DOHH2 (cell line): ENCODE data around the gene ITGAE.

Source experiments
- H3F3A ChIP-seq: fragments of 200-600 bp; sonication (generic), shearing (Covaris generic); 2 replicates; pipeline ENCODE4 v1.6.0; 2016; ENCODE audit warnings: antibody characterized with exemption, mild to moderate bottlenecking; ENCODE audit not compliant: control insufficient read depth, insufficient read depth
- H3K27ac ChIP-seq: fragments of 200-600 bp; sonication (generic); 2 replicates; pipeline ENCODE4 v1.5.1; 2014; ENCODE audit warnings: low read depth, mild to moderate bottlenecking, low read length, moderate library complexity
- H3K27me3 ChIP-seq: fragments of 200-600 bp; sonication (generic); 2 replicates; pipeline ENCODE4 v1.6.1; 2014; ENCODE audit warnings: mild to moderate bottlenecking, low read length, mixed read lengths; ENCODE audit not compliant: control insufficient read depth
- H3K36me3 ChIP-seq: fragments of 200-600 bp; sonication (generic); 2 replicates; pipeline ENCODE4 v1.6.1; 2014; ENCODE audit warnings: mild to moderate bottlenecking, low read length, moderate library complexity, mixed read lengths; ENCODE audit not compliant: control insufficient read depth
- H3K4me1 ChIP-seq: fragments of 200-600 bp; sonication (generic); 2 replicates; pipeline ENCODE4 v1.6.1; 2014; ENCODE audit warnings: mild to moderate bottlenecking, low read length, mixed read lengths; ENCODE audit not compliant: control insufficient read depth
- H3K4me2 ChIP-seq: fragments of 200-600 bp; sonication (generic); 2 replicates; pipeline ENCODE4 v1.6.0; 2014; ENCODE audit warnings: mild to moderate bottlenecking, low read length, moderate library complexity
- H3K4me3 ChIP-seq: fragments of 200-600 bp; sonication (generic); 2 replicates; pipeline ENCODE4 v1.5.1; 2014; ENCODE audit warnings: mild to moderate bottlenecking, low read length, mixed read lengths
- H3K79me2 ChIP-seq: fragments of 200-600 bp; sonication (generic); 2 replicates; pipeline ENCODE4 v1.6.1; 2014; ENCODE audit warnings: mild to moderate bottlenecking, low read length, mixed read lengths; ENCODE audit not compliant: control insufficient read depth
- H3K9me2 ChIP-seq: fragments of 200-600 bp; sonication (generic); replicated peaks from 2 replicates; pipeline ENCODE4 v1.6.1; 2014; ENCODE audit warnings: mild to moderate bottlenecking, low read length, mixed read lengths; ENCODE audit not compliant: control insufficient read depth
- H3K9me3 ChIP-seq: fragments of 200-600 bp; sonication (generic); 2 replicates; pipeline ENCODE4 v1.6.1; 2014; ENCODE audit warnings: antibody characterized with exemption, low read length, mixed read lengths; ENCODE audit not compliant: control insufficient read depth, insufficient read depth
- H4K20me1 ChIP-seq: fragments of 200-600 bp; sonication (generic); 2 replicates; pipeline ENCODE4 v1.6.0; 2014; ENCODE audit warnings: low read depth, mild to moderate bottlenecking, antibody characterized with exemption, low read length, moderate library complexity; ENCODE audit not compliant: control insufficient read depth, insufficient read depth
- EZH2phosphoT487 ChIP-seq: fragments of 200-600 bp; sonication (generic); IDR thresholded peaks from 2 replicates; pipeline ENCODE4 v1.6.1; 2017; ENCODE audit warnings: borderline replicate concordance, mild to moderate bottlenecking, antibody characterized with exemption, low read length, moderate library complexity, mixed read lengths
- TF ChIP-seq, protein P1 (sequence below): fragments of 200-600 bp; sonication (generic); IDR thresholded peaks from one replicate; pipeline ENCODE4 v1.5.1; 2014; ENCODE audit warnings: antibody characterized with exemption, mild to moderate bottlenecking, low read depth, low read length; ENCODE audit not compliant: poor library complexity, severe bottlenecking

The ITGAE gene

DNA sequence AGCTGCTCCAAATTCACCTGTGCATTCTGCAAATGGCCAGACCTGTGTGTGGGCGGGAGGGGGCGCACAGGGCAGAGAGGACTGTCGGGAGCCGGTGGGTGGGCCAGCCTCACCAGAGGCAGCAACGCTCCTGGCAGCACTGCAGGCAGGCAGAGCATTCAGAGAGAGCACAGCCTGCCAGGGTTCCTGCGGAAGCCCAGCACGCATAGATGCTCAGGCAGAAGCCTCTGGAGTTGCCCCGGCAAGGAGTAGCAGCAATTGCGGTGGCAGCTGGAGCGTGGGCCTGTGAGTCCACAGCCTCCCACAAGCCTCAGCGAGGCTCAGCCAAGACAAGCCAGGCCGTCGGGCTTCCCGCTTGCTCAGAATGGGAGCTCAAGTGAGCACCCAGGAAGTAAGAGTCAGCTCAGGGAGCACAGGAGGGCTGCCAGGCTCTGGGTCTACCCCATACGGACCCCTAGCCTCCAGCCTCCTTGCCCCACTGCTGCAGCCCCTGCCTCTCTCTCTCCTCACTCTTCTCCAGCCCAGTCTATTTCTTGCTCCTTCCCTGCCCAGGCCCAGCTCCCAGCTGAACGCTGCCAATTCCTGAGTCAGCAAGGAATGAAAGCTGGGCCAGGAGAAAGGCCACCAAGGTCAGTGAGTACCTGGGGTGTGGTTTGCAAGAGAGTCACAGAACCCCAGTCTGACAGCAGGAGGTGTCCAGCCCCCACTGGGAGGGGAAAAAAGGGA lies 122.7 kb downstream of the ITGAE start:
- Histone ChIP-seq H3K36me3 (peaks cover 57% of the 10 kb centered on the region), H3K27me3 (no peaks in the 10 kb centered on the region), H4K20me1 (no peaks in the 10 kb centered on the region; the same call in 1 of the 2 replicates), H3K4me3 (no peak overlapping the region), H3K27ac (no peak overlapping the region), H3K79me2 (peaks cover 7% of the 10 kb centered on the region), H3F3A (no peaks in the 10 kb centered on the region), H3K9me3 (no peaks in the 10 kb centered on the region), H3K4me2 (no peak overlapping the region), H3K9me2 (no peaks in the 10 kb centered on the region), H3K4me1 (peaks cover 6% of the 10 kb centered on the region)
- no peak for TF ChIP-seq EZH2phosphoT487
- TF ChIP-seq, protein P1, sequence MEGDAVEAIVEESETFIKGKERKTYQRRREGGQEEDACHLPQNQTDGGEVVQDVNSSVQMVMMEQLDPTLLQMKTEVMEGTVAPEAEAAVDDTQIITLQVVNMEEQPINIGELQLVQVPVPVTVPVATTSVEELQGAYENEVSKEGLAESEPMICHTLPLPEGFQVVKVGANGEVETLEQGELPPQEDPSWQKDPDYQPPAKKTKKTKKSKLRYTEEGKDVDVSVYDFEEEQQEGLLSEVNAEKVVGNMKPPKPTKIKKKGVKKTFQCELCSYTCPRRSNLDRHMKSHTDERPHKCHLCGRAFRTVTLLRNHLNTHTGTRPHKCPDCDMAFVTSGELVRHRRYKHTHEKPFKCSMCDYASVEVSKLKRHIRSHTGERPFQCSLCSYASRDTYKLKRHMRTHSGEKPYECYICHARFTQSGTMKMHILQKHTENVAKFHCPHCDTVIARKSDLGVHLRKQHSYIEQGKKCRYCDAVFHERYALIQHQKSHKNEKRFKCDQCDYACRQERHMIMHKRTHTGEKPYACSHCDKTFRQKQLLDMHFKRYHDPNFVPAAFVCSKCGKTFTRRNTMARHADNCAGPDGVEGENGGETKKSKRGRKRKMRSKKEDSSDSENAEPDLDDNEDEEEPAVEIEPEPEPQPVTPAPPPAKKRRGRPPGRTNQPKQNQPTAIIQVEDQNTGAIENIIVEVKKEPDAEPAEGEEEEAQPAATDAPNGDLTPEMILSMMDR: no peak

DNA sequence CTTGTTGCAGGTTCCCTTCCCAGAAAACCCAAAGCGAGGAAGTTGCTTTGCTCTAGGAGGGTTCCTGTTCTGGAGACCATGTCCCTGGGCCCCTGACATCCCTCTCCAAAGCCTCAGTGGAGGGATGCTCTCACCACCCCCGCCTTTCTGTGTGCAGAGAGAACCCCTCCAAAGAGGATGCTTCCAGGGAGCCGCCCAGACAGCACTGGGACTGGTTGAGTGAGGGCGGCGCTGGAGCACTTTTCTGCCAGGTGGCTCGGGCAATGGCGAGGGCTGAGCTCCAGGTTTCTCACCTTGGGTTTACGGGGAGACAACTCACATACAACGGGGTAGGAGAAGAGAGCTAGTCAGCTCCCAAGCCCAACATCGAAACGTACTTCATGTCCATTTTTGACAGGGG lies 125.1 kb downstream of the ITGAE start:
- H4K20me1 ChIP-seq: no peaks in the 10 kb centered on the region
- H3K4me1 ChIP-seq: no peaks in the 10 kb centered on the region
- H3F3A ChIP-seq: peaks cover 16% of the 10 kb centered on the region
- no peak overlapping the region for H3K4me3 ChIP-seq
- H3K4me2 ChIP-seq: no peak overlapping the region
- TF ChIP-seq, protein P1: no peak
- TF ChIP-seq EZH2phosphoT487: no peak
- peaks cover 15% of the 10 kb centered on the region for H3K79me2 ChIP-seq
- no peak overlapping the region for H3K27ac ChIP-seq
- H3K9me2 ChIP-seq: no peaks in the 10 kb centered on the region
- H3K9me3 ChIP-seq: no peaks in the 10 kb centered on the region
- no peaks in the 10 kb centered on the region for H3K27me3 ChIP-seq
- H3K36me3 ChIP-seq: peaks cover 54% of the 10 kb centered on the region

DNA sequence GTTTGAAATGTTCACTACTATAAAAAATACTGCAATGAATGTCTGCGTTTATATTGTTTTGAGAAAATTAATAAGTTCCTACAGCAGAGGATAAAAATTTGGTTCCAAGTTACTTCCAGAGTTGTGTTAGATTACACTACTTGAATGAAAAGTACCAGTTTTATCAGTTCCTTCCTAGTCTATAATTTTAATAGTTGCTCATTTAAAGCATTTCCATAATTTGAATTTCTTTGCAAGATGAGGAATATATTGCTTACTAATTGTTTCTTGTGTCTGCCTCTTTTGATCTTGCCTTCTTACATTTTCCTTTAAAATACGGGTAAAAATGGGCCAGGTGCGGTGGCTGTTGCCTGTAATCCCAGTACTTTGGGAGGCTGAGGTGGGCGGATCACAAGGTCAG lies 128.4 kb downstream of the ITGAE start:
- Histone ChIP-seq H3K27ac (no peak overlapping the region), H3K4me2 (no peak overlapping the region), H3K79me2 (peaks cover 42% of the 10 kb centered on the region), H3F3A (peaks cover 16% of the 10 kb centered on the region), H3K4me3 (no peak overlapping the region), H3K4me1 (peaks cover 15% of the 10 kb centered on the region), H3K27me3 (no peaks in the 10 kb centered on the region), H3K9me3 (no peaks in the 10 kb centered on the region), H4K20me1 (peaks cover 4% of the 10 kb centered on the region; the same call in 1 of the 2 replicates), H3K36me3 (peaks cover 51% of the 10 kb centered on the region), H3K9me2 (no peaks in the 10 kb centered on the region)
- TF ChIP-seq EZH2phosphoT487: no peak
- TF ChIP-seq, protein P1: no peak
